NCI-H345 treated with DMSO at 0.1 percent for 48 hours (cell line): ENCODE data around the gene LCE1B.

Source experiments
- DNase-seq: peaks from one replicate; lab custom pipeline; 2025; ENCODE audit not compliant: unreplicated experiment; lab: John Stamatoyannopoulos, UW

Gene LCE1B

DNA sequence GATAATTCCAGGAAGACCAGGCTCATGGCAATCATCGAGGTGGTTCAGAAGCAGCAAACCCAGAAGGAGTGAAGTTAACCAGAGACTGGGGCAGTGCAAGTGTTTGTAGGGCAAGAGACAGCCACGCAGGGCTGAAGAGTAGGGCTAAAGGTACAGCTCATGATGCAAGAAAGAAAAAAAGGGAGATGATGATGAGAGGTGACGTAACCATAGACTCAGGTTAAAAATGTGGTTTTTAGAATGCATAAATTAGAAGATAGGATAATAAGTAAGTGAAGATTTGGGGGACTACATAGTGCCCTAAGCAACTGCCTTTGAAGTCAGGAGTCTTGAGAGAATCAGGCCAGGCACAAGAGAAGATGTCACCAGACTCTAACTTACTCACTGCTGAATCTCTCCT lies 48.4 kb downstream of the LCE1B start:
- DNase-seq: no peak

GRCh38 chr1:152861374-152861773 lies 49.6 kb downstream of the LCE1B start:
- no peak for DNase-seq
